CD14-positive monocyte (primary cell): ENCODE results near the gene ATXN7L1. TPM values are rescaled to one million over a fixed set of nuclear protein-coding genes. Genes with fewer than 3 reads are reported as not detected.

Experiments
- DNase-seq, 3 donors: peaks; one replicate each; pipeline ENCODE4 v3.0.0-alpha.2; 2011 to 2022
- H2AFZ ChIP-seq: 2 replicates; pipeline ENCODE4 v1.6.0; 2012; ENCODE audit warnings: mild to moderate bottlenecking, low read depth, low read length, inconsistent platforms; ENCODE audit not compliant: insufficient read depth, poor library complexity, severe bottlenecking
- H3K27ac ChIP-seq, 2 donors: 1 replicate in 1 of 2; 2 replicates in 1 of 2; pipeline ENCODE4 v1.5.1; 2012 to 2013; ENCODE audit warnings: low read length in 2 of 2, control low read depth in 1 of 2, inconsistent platforms in 1 of 2, low read depth in 1 of 2, mild to moderate bottlenecking in 1 of 2
- H3K27me3 ChIP-seq, 2 donors: one replicate each; pipeline versions ENCODE4 v1.6.0 to v1.6.1; 2011 to 2013; ENCODE audit warnings: low read length in 2 of 2; ENCODE audit not compliant: control insufficient read depth in 2 of 2, insufficient read depth in 2 of 2
- H3K36me3 ChIP-seq, 2 donors: replicated peaks in 1 of 2; 1 replicate in 1 of 2; 2 replicates in 1 of 2; pipeline versions ENCODE4 v1.5.1 to v1.6.1; 2012 to 2013; ENCODE audit warnings: low read length in 2 of 2, control low read depth in 1 of 2, inconsistent platforms in 1 of 2, mild to moderate bottlenecking in 1 of 2; ENCODE audit not compliant: insufficient read depth in 2 of 2, control insufficient read depth in 1 of 2
- H3K4me1 ChIP-seq, 2 donors: 1 replicate in 1 of 2; 2 replicates in 1 of 2; pipeline versions ENCODE4 v1.5.1 to v1.6.1; 2012 to 2013; ENCODE audit warnings: low read length in 2 of 2, control low read depth in 1 of 2, inconsistent platforms in 1 of 2, mild to moderate bottlenecking in 1 of 2, moderate library complexity in 1 of 2; ENCODE audit not compliant: insufficient read depth in 2 of 2, control insufficient read depth in 1 of 2
- H3K4me2 ChIP-seq: replicated peaks from 2 replicates; pipeline ENCODE3; 2012; ENCODE audit warnings: low read length, moderate library complexity, mild to moderate bottlenecking; ENCODE audit not compliant: poor library complexity, severe bottlenecking; ENCODE audit errors: extremely low read depth
- H3K4me3 ChIP-seq, 3 experiments: fragments of 200-600 bp in 1 of 3; sonication (generic) in 1 of 3; replicated peaks in 1 of 3; 1 replicate in 2 of 3; 2 replicates in 1 of 3; pipeline ENCODE4 v1.5.1; 2011 to 2013; ENCODE audit warnings: low read length in 3 of 3, mild to moderate bottlenecking in 3 of 3, control low read depth in 2 of 3, low read depth in 2 of 3, inconsistent platforms in 1 of 3, moderate library complexity in 1 of 3
- H3K79me2 ChIP-seq: 2 replicates; pipeline ENCODE4 v1.6.0; 2012; ENCODE audit warnings: mild to moderate bottlenecking, control low read depth, inconsistent platforms, low read length, moderate library complexity; ENCODE audit not compliant: insufficient read depth
- H3K9ac ChIP-seq: 2 replicates; pipeline ENCODE4 v1.6.0; 2017; ENCODE audit warnings: low read length, mild to moderate bottlenecking; ENCODE audit not compliant: insufficient read depth, poor library complexity, severe bottlenecking
- H3K9me3 ChIP-seq, 2 donors: replicated peaks in 1 of 2; 1 replicate in 1 of 2; 2 replicates in 1 of 2; pipeline versions ENCODE4 v1.5.1 to v1.6.1; 2012 to 2013; ENCODE audit warnings: low read length in 2 of 2, control low read depth in 1 of 2; ENCODE audit not compliant: control insufficient read depth in 1 of 2, insufficient read depth in 1 of 2
- H4K20me1 ChIP-seq: 2 replicates; pipeline ENCODE4 v1.6.0; 2012; ENCODE audit warnings: mild to moderate bottlenecking, low read length, control low read depth, moderate library complexity; ENCODE audit not compliant: insufficient read depth
- H3K27ac Mint-ChIP-seq, 7 donors: one replicate each; pipeline ENCODE4 v1.8.0; 2020; ENCODE audit warnings: mild to moderate bottlenecking in 7 of 7, mixed read lengths in 7 of 7, moderate library complexity in 6 of 7, inconsistent platforms in 2 of 7
- H3K27me3 Mint-ChIP-seq, 3 donors: one replicate each; pipeline ENCODE4 v1.8.0; 2021 to 2022; ENCODE audit warnings: low read depth in 3 of 3, mild to moderate bottlenecking in 3 of 3, mixed read lengths in 3 of 3, moderate library complexity in 3 of 3, inconsistent platforms in 1 of 3
- H3K36me3 Mint-ChIP-seq, 2 donors: one replicate each; pipeline ENCODE4 v1.8.0; 2020; ENCODE audit warnings: mixed read lengths in 2 of 2, inconsistent platforms in 1 of 2, mild to moderate bottlenecking in 1 of 2
- H3K4me1 Mint-ChIP-seq: one replicate; pipeline ENCODE4 v1.8.0; 2020; ENCODE audit warnings: mild to moderate bottlenecking, mixed read lengths
- H3K4me3 Mint-ChIP-seq, 2 donors: one replicate each; pipeline ENCODE4 v1.8.0; 2020; ENCODE audit warnings: mild to moderate bottlenecking in 2 of 2, mixed read lengths in 2 of 2, moderate library complexity in 1 of 2
- H3K9me3 Mint-ChIP-seq, 7 donors: one replicate each; pipeline ENCODE4 v1.8.0; 2020 to 2022; ENCODE audit warnings: mixed read lengths in 7 of 7, mild to moderate bottlenecking in 6 of 7, moderate library complexity in 6 of 7, inconsistent platforms in 2 of 7
- CTCF ChIP-seq: fragments of 200-600 bp; IDR thresholded peaks from one replicate; pipeline ENCODE4 v1.8.0; 2022; ENCODE audit warnings: antibody characterized with exemption, mild to moderate bottlenecking
- WGBS: methylation state at CpG from one replicate; pipeline ENCODE4 v1.1.5; 2013; ENCODE audit warnings: missing lambda C conversion rate; ENCODE audit not compliant: insufficient coverage; 5-methylcytosine and 5-hydroxymethylcytosine counted together
- intact Hi-C, 2 donors: fragments of 100-400 bp; cut with micrococcal nuclease; formaldehyde crosslinking; loops; one replicate each; pipeline versions ENCODE4 v1.15.0 to v1.15.1; 2023
- polyA plus RNA-seq, 3 donors: library from polyadenylated mRNA; depleted of rRNA in 1 of 3; unstranded in 2 of 3; stranded (reverse) in 1 of 3; fragments of 300-500 nt in 2 of 3; fragments of >200 nt in 1 of 3; fragmentation: Illumina TruSeq in 2 of 3; gene quantifications; 1 replicate in 2 of 3; 2 replicates in 1 of 3; pipeline ENCODE4 v1.2.3, GENCODE V29; 2012 to 2021

Gene ATXN7L1
- polyA plus RNA-seq, 3 donors = 4.5 to 12.2 (median 11.2) TPM

GRCh38 chr7:105800442-105800841 lies 76.0 kb downstream of the ATXN7L1 start:
- no peaks in the 10 kb centered on the region for H3K27me3 Mint-ChIP-seq
- no peak for DNase-seq
- no peak overlapping the region for H2AFZ ChIP-seq
- H3K27ac ChIP-seq = no peak overlapping the region
- intact Hi-C loops = loop anchor here (10.0 kb wide), 2 partner anchors 74 to 126 kb away; partner anchors contain the start of gene ATXN7L1 (in 1 of the 2)
- no peaks in the 10 kb centered on the region for H3K9me3 Mint-ChIP-seq
- H3K27me3 ChIP-seq = no peaks in the 10 kb centered on the region
- TF ChIP-seq CTCF = no peak
- no peak overlapping the region for H3K4me3 Mint-ChIP-seq
- no peak overlapping the region for H3K4me2 ChIP-seq
- H3K4me1 Mint-ChIP-seq = peaks cover 16% of the 10 kb centered on the region
- peaks cover 7 to 8% of the 10 kb centered on the region in 2 donors for H3K36me3 Mint-ChIP-seq
- H3K27ac Mint-ChIP-seq = no peak overlapping the region
- H4K20me1 ChIP-seq = no peaks in the 10 kb centered on the region
- no peaks in the 10 kb centered on the region for H3K36me3 ChIP-seq
- no peak overlapping the region for H3K9ac ChIP-seq
- H3K79me2 ChIP-seq = no peaks in the 10 kb centered on the region
- H3K4me1 ChIP-seq = no peaks in the 10 kb centered on the region
- no peaks in the 10 kb centered on the region for H3K9me3 ChIP-seq
- no CpG with 5 or more reads among the region's 3 CpGs for WGBS
- H3K4me3 ChIP-seq = no peak overlapping the region

- Histone ChIP-seq H3K79me2 (no peaks in the 10 kb centered on the region), H3K4me2 (no peak overlapping the region), H4K20me1 (no peaks in the 10 kb centered on the region), H3K36me3 (peaks cover 0 to 4% of the 10 kb centered on the region in 2 donors), H2AFZ (no peak overlapping the region), H3K27ac (no peak overlapping the region), H3K27me3 (no peaks in the 10 kb centered on the region), H3K9me3 (no peaks in the 10 kb centered on the region), H3K4me3 (no peak overlapping the region), H3K4me1 (no peaks in the 10 kb centered on the region), H3K9ac (no peak overlapping the region)
- Mint-ChIP-seq H3K27ac (peak overlapping the region in 1 of 7 donors; percentile 26), H3K9me3 (no peaks in the 10 kb centered on the region), H3K36me3 (peaks cover 9 to 12% of the 10 kb centered on the region in 2 donors), H3K4me1 (peaks cover 15% of the 10 kb centered on the region), H3K4me3 (no peak overlapping the region), H3K27me3 (no peaks in the 10 kb centered on the region)
- TF ChIP-seq CTCF = no peak
- intact Hi-C loops = loop anchor here (10.0 kb wide), 2 partner anchors 75 to 125 kb away; partner anchors contain the start of gene ATXN7L1 (in 1 of the 2)
- WGBS = 80% methylated on average over 4 of the region's 7 CpGs
- no peak for DNase-seq
Measured at GRCh38 chr7:105799677-105800076, 76.7 kb downstream of the ATXN7L1 start.
